Middle frontal gyrus (tissue), 1 donor: ENCODE results near the gene GALE.

Experiments
- DNase-seq: peaks from one replicate; pipeline ENCODE4 v3.0.0-alpha.2; 2015; ENCODE audit warnings: low spot score; ENCODE audit errors: extremely low spot score

The GALE gene

DNA sequence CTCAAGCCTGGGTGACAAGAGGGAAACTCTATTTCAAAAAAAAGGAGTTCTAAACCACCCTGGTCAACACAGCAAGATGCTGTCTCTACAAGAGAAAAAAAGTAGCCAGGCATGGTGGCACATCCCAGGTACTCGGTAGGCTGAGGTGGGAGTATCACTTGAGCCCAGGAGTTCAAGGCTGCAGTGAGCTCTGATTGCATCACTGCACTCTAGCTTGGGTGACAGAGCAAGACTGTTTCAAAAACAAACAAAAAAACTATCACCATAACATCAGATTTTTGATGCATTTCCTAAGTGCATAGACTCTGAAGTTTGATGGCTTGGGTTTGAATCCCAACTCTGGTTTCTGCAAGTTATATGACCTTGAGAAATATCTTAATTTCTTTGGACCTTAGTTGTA is 47.6 kb downstream of the GALE start:
- DNase-seq: no peak

DNA sequence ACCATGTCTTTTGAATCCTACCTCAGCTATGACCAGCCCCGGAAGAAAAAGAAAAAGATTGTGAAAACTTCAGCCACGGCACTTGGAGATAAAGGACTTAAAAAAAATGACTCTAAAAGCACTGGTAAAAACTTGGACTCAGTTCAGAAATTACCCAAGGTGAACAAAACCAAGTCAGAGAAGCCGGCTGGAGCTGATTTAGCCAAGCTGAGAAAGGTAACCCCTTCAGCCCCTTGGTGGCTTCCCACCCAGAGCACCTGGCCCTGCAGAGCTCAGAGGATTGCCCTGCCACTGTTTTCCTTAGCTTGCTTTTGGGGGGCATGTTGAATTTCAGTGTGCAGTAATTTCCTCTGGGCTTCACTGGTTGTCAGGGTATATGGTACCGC is 48.7 kb downstream of the GALE start:
- no peak for DNase-seq

DNA sequence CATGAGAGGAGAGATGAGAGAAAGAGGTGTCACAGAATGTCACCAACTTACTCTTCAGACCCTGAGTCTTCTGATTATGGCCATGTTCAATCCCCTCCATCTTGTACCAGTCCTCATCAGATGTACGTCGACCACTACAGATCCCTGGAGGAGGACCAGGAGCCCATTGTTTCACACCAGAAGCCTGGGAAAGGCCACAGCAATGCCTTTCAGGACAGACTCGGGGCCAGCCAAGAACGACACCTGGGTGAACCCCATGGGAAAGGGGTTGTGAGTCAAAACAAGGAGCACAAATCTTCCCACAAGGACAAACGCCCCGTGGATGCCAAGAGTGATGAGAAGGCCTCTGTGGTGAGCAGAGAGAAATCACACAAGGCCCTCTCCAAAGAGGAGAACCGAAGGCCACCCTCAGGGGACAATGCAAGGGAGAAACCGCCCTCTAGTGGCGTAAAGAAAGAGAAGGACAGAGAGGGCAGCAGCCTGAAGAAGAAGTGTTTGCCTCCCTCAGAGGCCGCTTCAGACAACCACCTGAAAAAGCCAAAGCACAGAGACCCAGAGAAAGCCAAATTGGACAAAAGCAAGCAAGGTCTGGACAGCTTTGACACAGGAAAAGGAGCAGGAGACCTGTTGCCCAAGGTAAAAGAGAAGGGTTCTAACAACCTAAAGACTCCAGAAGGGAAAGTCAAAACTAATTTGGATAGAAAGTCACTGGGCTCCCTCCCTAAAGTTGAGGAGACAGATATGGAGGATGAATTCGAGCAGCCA is 49.3 kb downstream of the GALE start:
- no peak for DNase-seq

- no peak for DNase-seq
Observed at GRCh38 chr1:23748016-23748415, 52.5 kb downstream of the GALE start.
